Natural killer cell (primary cell): ENCODE data around the gene EMSY. TPM values are rescaled to one million over a fixed set of nuclear protein-coding genes. Genes with fewer than 3 reads are reported as not detected.

Experiments used
- ATAC-seq, 3 donors: fragments of 150-1000 bp in 2 of 3; fragments of 200-7000 bp in 1 of 3; cut with Tn5 transposase; 1 replicate in 1 of 3; 2 replicates in 2 of 3; pipeline ENCODE4 v1.10.0; 2021; ENCODE audit warnings: mild to moderate bottlenecking in 2 of 3, moderate library complexity in 2 of 3
- DNase-seq, 2 donors: peaks; one replicate each; pipeline versions ENCODE4 v3.0.0 to v3.0.0-alpha.2; 2013 to 2021; ENCODE audit warnings: mixed read lengths in 1 of 2
- H3K27ac ChIP-seq: one replicate; pipeline ENCODE4 v1.5.1; 2013; ENCODE audit warnings: mild to moderate bottlenecking, low read length
- H3K27me3 ChIP-seq: one replicate; pipeline ENCODE4 v1.6.1; 2013; ENCODE audit warnings: low read length; ENCODE audit not compliant: control insufficient read depth, insufficient read depth
- H3K36me3 ChIP-seq: one replicate; pipeline ENCODE4 v1.6.1; 2013; ENCODE audit warnings: low read length; ENCODE audit not compliant: control insufficient read depth, insufficient read depth
- H3K4me1 ChIP-seq: one replicate; pipeline ENCODE4 v1.6.1; 2013; ENCODE audit warnings: low read length; ENCODE audit not compliant: control insufficient read depth, insufficient read depth
- H3K4me3 ChIP-seq: one replicate; pipeline ENCODE4 v1.5.1; 2013; ENCODE audit warnings: low read length
- H3K9me3 ChIP-seq: one replicate; pipeline ENCODE4 v1.6.1; 2013; ENCODE audit warnings: low read length; ENCODE audit not compliant: control insufficient read depth, insufficient read depth
- H3K27ac Mint-ChIP-seq, 2 donors: one replicate each; pipeline ENCODE4 v1.8.0; 2022; ENCODE audit warnings: mild to moderate bottlenecking in 2 of 2, mixed read lengths in 2 of 2, moderate library complexity in 1 of 2
- H3K27me3 Mint-ChIP-seq, 2 donors: one replicate each; pipeline ENCODE4 v1.8.0; 2022; ENCODE audit warnings: low read depth in 2 of 2, mixed read lengths in 2 of 2
- H3K36me3 Mint-ChIP-seq: one replicate; pipeline ENCODE4 v1.8.0; 2022; ENCODE audit warnings: mixed read lengths
- H3K4me1 Mint-ChIP-seq, 2 donors: one replicate each; pipeline ENCODE4 v1.8.0; 2022; ENCODE audit warnings: mixed read lengths in 2 of 2
- H3K4me3 Mint-ChIP-seq: one replicate; pipeline ENCODE4 v1.8.0; 2022; ENCODE audit warnings: mild to moderate bottlenecking, moderate library complexity, mixed read lengths
- H3K9me3 Mint-ChIP-seq, 2 donors: one replicate each; pipeline ENCODE4 v1.8.0; 2022; ENCODE audit warnings: mixed read lengths in 2 of 2
- CTCF ChIP-seq: fragments of 200-600 bp; IDR thresholded peaks from one replicate; pipeline ENCODE4 v1.8.0; 2022; ENCODE audit warnings: antibody characterized with exemption
- WGBS: methylation state at CpG from one replicate; pipeline ENCODE4 v1.1.7; 2013; ENCODE audit warnings: missing lambda C conversion rate; ENCODE audit not compliant: insufficient coverage; 5-methylcytosine and 5-hydroxymethylcytosine counted together
- intact Hi-C: fragments of 100-400 bp; cut with micrococcal nuclease; formaldehyde crosslinking; loops from one replicate; pipeline ENCODE4 v1.14.2; 2022
- total RNA-seq, 4 donors: library from RNA; stranded (reverse); fragments of 120-200 nt in 1 of 4; gene quantifications; one replicate each; pipeline versions ENCODE4 v1.2.3 to v1.2.4, GENCODE V29; 2013 to 2022

EMSY gene
- total RNA-seq, 3 donors from 2014 or later (not counting 1 experiment from before 2014, with no cell fraction given) = 36.0 to 43.8 (median 39.4) TPM

DNA sequence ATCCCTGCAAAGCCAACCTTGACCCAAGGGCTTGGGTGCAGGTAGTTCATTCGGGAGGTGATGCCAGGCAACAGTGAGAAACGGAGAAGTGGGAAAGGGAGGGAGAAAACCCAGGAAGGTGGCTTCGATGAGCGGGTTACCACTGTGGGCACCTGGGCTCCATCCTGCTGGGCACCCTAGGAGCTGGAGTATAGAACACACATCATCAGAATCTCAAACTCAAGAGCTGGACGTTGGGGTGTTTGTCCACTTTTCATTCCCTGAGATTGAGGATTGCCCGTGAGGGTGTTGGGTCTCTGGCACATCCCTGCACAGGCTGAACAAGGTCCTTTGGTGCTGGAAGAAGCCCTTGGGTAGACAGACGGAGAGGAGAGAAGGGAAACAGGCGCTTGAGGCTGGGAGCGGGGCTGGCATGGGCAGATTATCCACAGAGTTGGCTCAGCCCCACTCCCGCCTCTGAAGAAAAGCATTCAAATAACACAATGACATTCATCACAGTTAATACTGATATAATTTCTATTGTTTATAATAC, 155.4 kb downstream of the EMSY start:
- ATAC-seq = no peak
- Histone ChIP-seq H3K4me1 (no peaks in the 10 kb centered on the region), H3K36me3 (no peaks in the 10 kb centered on the region), H3K4me3 (no peak overlapping the region), H3K27me3 (no peaks in the 10 kb centered on the region), H3K27ac (no peak overlapping the region), H3K9me3 (no peaks in the 10 kb centered on the region)
- no peaks in the 10 kb centered on the region for H3K9me3 Mint-ChIP-seq
- intact Hi-C loops = no loop called here
- no peak overlapping the region for H3K27ac Mint-ChIP-seq
- H3K27me3 Mint-ChIP-seq = peaks cover 4 to 11% of the 10 kb centered on the region in 2 donors
- no peak for TF ChIP-seq CTCF
- no peaks in the 10 kb centered on the region for H3K36me3 Mint-ChIP-seq
- DNase-seq = no peak
- WGBS = 91% methylated on average over 9 of the region's 10 CpGs
- no peaks in the 10 kb centered on the region for H3K4me1 Mint-ChIP-seq
- H3K4me3 Mint-ChIP-seq = no peak overlapping the region

GRCh38 chr11:76601272-76601671, 156.5 kb downstream of the EMSY start:
- Histone ChIP-seq H3K27me3 (no peaks in the 10 kb centered on the region), H3K4me1 (no peaks in the 10 kb centered on the region), H3K4me3 (no peak overlapping the region), H3K27ac (no peak overlapping the region), H3K9me3 (no peaks in the 10 kb centered on the region), H3K36me3 (no peaks in the 10 kb centered on the region)
- Mint-ChIP-seq H3K4me1 (no peaks in the 10 kb centered on the region), H3K27ac (no peak overlapping the region), H3K4me3 (no peak overlapping the region), H3K9me3 (no peaks in the 10 kb centered on the region), H3K27me3 (peaks cover 4 to 11% of the 10 kb centered on the region in 2 donors), H3K36me3 (no peaks in the 10 kb centered on the region)
- ATAC-seq = no peak
- intact Hi-C loops = no loop called here
- DNase-seq = no peak
- WGBS = 92% methylated on average over 7 of the region's 7 CpGs
- TF ChIP-seq CTCF = no peak

GRCh38 chr11:76601724-76602123, 156.9 kb downstream of the EMSY start:
- WGBS = 98% methylated on average over 2 of the region's 3 CpGs
- H3K27me3 Mint-ChIP-seq = peaks cover 4 to 11% of the 10 kb centered on the region in 2 donors
- H3K9me3 Mint-ChIP-seq = no peaks in the 10 kb centered on the region

More at GRCh38 chr11:76601724-76602123, 156.9 kb downstream of the EMSY start:
- intact Hi-C loops = no loop called here
- Histone ChIP-seq H3K27me3 (no peaks in the 10 kb centered on the region), H3K4me1 (no peaks in the 10 kb centered on the region), H3K36me3 (no peaks in the 10 kb centered on the region), H3K4me3 (no peak overlapping the region), H3K27ac (no peak overlapping the region), H3K9me3 (no peaks in the 10 kb centered on the region)
- H3K4me3 Mint-ChIP-seq = no peak overlapping the region
- TF ChIP-seq CTCF = no peak
- no peaks in the 10 kb centered on the region for H3K4me1 Mint-ChIP-seq
- H3K27ac Mint-ChIP-seq = no peak overlapping the region
- no peaks in the 10 kb centered on the region for H3K36me3 Mint-ChIP-seq
- ATAC-seq = no peak
- DNase-seq = no peak
